Activated naive CD8-positive, alpha-beta T cell (primary cell): ENCODE measurements around the gene KEL.

Experiments
- H3K27ac Mint-ChIP-seq: one replicate; pipeline ENCODE4 v1.8.0; 2021; ENCODE audit warnings: mixed read lengths
- H3K27me3 Mint-ChIP-seq: one replicate; pipeline ENCODE4 v1.8.0; 2021; ENCODE audit warnings: mixed read lengths
- H3K36me3 Mint-ChIP-seq: one replicate; pipeline ENCODE4 v1.8.0; 2021; ENCODE audit warnings: mixed read lengths
- H3K4me1 Mint-ChIP-seq: one replicate; pipeline ENCODE4 v1.8.0; 2021; ENCODE audit warnings: low read depth, mixed read lengths
- H3K4me3 Mint-ChIP-seq: one replicate; pipeline ENCODE4 v1.8.0; 2021; ENCODE audit warnings: mild to moderate bottlenecking, mixed read lengths
- H3K9me3 Mint-ChIP-seq: one replicate; pipeline ENCODE4 v1.8.0; 2021; ENCODE audit warnings: low read depth, mixed read lengths

KEL gene

DNA sequence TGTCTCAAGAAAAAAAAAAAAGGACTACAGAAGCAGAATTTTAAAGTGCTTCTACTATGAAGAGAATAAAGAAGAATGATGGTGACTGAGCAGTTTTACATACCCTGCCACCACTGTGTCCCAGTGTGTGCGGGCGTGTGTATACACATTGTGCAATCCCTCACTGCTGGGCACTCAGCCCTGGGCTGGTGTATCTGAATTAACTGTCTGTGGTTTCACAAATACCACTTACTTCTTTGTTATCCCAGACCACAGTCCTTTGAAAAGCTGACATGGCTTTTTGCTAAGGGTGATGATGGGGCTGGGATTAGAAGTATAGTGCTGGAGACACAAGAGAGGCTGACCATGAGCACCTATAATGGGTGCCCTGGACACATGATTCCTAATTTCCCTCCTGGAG lies 55.5 kb downstream of the KEL start:
- Mint-ChIP-seq H3K27me3 (peaks cover 11% of the 10 kb centered on the region), H3K4me1 (no peaks in the 10 kb centered on the region), H3K27ac (no peak overlapping the region), H3K4me3 (no peak overlapping the region), H3K9me3 (no peaks in the 10 kb centered on the region), H3K36me3 (peaks cover 2% of the 10 kb centered on the region)

DNA sequence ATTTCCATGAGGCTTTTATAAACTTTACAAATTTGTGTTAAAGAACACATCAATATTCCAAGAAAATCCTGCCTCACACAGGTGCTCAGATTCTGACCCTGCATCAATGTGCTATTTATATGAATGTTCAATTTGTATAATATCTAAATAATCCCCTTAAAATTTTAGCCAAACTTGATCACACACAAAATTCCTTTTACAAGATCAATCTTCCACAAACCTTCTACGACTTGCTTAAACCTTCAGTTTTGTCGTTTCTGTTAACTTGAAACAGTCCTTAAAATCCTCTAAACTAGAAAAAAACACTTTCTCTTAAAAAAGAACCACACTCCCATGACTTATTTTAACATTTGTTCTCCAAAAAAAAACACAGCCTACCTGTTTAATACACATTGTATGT lies 56.4 kb downstream of the KEL start:
- no peak overlapping the region for H3K27ac Mint-ChIP-seq
- no peaks in the 10 kb centered on the region for H3K4me1 Mint-ChIP-seq
- H3K27me3 Mint-ChIP-seq, result peaks cover 6% of the 10 kb centered on the region
- no peaks in the 10 kb centered on the region for H3K9me3 Mint-ChIP-seq
- peaks cover 2% of the 10 kb centered on the region for H3K36me3 Mint-ChIP-seq
- no peak overlapping the region for H3K4me3 Mint-ChIP-seq

DNA sequence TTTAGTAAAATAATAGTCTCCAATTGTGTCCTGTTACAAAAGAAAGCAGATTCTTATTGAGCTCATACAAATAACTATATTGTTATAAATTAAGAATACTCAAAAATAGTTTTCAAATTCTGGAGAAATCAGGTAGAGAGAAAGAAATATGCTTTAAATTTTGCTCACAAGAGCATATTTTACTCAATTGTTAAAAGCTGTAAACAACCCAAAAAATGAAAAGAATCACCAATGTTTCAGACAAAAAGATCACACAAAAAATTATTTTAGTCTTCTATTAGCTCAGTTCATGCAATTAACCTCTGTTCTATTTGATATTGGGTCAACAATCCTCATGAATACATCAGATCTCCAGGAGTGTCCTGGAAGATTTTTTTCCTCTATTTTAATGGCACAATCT lies 58.0 kb downstream of the KEL start:
- H3K9me3 Mint-ChIP-seq, result no peaks in the 10 kb centered on the region
- no peaks in the 10 kb centered on the region for H3K4me1 Mint-ChIP-seq
- H3K27me3 Mint-ChIP-seq, result peaks cover 6% of the 10 kb centered on the region
- H3K36me3 Mint-ChIP-seq, result peaks cover 2% of the 10 kb centered on the region
- H3K4me3 Mint-ChIP-seq, result no peak overlapping the region
- H3K27ac Mint-ChIP-seq, result no peak overlapping the region

DNA sequence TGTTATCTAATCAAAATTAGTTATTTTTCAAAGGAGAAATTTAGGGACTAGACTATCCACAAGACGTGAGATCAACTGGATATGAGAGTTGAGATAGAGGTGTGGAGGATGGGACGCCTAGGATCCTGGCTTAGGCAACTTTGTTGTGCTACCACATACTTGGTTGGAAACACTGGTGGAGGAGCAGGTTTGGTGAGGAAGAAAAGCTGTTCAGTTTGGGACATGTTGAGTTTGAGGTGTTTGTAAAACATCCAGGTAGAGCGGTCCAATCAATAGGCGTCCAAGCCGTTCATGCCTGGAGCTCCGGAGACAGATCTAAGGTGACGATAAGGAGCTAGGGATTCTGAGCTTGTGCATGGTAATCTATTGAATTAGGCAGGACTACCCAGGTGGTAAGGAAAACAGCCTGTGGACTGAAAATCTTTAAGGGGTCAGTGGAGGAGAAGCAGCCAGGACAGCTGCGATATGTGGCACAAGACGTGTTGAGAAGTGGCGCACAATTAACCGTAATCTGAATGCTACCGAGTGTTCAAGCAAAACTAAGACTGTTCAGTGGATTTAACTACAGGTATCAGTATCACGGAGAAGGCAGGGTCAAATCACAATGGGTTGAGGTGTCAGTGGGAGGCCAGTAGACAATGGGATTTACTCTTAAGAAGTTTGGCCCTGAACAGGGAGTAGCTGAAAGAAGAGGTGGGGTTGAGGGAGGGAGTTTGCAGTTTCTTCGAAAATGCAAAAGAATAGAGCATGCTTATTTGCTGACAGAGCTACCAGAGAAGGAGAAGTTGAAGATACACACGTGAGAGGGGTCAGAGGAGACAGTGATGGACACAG lies 60.5 kb downstream of the KEL start:
- Mint-ChIP-seq H3K4me3 (no peak overlapping the region), H3K4me1 (no peaks in the 10 kb centered on the region), H3K36me3 (peaks cover 2% of the 10 kb centered on the region), H3K27ac (no peak overlapping the region), H3K27me3 (no peaks in the 10 kb centered on the region), H3K9me3 (no peaks in the 10 kb centered on the region)

DNA sequence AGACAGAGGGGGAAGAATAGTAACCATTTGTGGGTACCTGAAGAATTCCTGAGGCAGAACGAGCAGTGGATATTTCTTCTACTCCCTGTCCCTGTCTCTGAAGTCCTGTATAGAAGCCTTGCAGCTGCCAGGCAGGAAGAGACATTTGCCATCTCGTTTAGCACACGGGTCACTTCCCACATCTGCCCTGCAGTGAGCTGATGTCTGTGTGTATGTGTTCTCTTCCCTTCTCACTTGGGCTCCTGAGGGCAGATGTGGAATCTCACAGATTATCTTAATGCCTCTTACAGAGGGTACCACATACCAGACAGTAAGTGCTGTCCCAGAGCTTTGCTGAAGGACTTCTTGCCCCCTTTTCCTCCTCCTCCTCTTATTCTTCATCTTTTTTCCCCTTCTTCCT lies 62.5 kb downstream of the KEL start:
- Mint-ChIP-seq H3K36me3 (peaks cover 2% of the 10 kb centered on the region), H3K27ac (no peak overlapping the region), H3K4me1 (no peaks in the 10 kb centered on the region), H3K9me3 (no peaks in the 10 kb centered on the region), H3K27me3 (no peaks in the 10 kb centered on the region), H3K4me3 (no peak overlapping the region)

DNA sequence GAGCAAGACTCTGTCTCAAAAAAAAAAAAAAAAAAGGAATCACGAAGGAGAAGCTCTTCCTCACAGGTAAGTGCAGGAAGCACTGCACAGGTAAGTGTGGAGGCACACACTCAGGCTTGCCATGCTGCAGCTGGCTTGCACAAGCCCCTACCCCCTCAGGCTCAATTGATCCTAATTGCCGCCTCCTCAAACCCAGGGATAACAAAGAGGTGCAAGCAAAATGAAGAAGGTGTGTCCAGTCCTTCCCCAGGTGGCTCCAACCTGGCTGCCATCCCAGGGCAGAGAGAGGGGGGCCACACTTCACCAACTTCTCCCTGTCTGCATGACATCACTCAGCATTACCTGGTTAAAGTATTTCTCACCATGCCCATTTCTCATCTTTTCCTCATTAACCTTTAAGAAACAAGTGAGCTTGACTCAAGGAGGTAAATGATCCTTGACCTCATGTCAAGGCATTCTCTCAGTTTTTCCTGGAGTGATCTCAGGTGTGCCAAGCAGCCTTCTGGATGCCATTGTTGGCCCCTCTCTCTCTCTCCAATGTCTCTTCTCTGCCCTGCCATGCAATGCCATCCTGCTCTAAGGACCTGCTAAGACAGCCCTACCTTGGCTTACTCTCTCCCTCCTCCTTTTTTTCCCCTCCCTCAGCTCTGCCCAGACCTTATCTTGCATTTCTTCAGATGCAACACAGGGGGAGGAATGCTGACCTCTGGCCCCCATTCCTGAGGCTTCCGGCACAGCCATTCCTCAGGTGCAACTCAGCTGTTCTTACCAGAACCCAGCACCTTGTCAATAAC lies 63.6 kb downstream of the KEL start:
- Mint-ChIP-seq H3K4me3 (no peak overlapping the region), H3K36me3 (peaks cover 2% of the 10 kb centered on the region), H3K27ac (no peak overlapping the region), H3K27me3 (no peaks in the 10 kb centered on the region), H3K4me1 (no peaks in the 10 kb centered on the region), H3K9me3 (no peaks in the 10 kb centered on the region)

DNA sequence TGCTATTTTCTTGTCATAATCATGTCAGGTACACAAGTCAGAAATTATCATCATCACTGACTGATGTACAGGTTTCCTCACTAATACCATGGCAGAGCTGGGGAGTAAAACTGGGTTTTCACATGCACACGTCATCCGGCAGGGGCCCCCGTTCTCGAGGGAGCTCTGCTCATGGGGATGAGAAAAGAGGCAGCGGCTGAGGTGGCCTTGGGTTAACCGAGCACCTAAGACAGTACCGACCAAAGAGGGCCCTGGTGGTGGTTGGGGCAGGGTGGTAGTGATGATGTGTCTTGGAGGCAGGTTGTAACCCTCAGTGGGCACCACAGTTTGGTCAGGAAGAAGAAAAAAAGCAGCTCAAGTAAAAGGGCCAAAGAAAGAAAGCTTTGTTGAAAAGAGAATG lies 64.5 kb downstream of the KEL start:
- H3K4me3 Mint-ChIP-seq, result no peak overlapping the region
- no peaks in the 10 kb centered on the region for H3K27me3 Mint-ChIP-seq
- H3K4me1 Mint-ChIP-seq, result no peaks in the 10 kb centered on the region
- H3K36me3 Mint-ChIP-seq, result no peaks in the 10 kb centered on the region
- no peaks in the 10 kb centered on the region for H3K9me3 Mint-ChIP-seq
- H3K27ac Mint-ChIP-seq, result no peak overlapping the region

DNA sequence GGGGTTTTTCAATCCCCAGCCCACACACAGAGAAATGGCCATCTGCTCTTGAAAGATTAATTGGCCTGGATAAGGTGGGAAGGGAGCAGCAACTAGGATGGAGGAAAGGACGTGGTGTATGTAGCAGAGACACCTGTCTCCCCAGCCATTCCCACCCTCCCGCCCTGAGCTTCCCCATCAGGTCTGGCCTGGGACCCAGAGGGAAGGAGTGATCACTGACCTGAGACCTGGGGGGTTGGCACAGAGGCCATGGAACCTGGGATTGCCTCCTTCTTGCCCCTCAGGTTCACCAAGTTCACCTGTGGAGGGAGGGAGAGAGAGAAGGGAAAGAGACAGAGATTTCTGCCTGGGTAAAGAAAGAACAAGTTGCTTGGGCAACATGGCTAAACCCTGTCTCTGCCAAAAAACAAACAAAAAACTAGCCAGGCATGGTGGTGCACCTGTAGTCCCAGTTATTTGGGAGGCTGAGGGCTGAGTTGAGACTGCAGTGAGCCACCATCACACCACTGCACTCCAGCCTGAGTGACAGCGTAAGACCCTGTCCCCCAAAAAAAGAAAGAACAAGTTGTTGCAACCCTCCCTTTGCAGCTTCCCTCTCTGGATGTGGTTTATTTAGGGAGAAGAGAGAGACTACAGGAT lies 65.3 kb downstream of the KEL start:
- Mint-ChIP-seq H3K27me3 (no peaks in the 10 kb centered on the region), H3K36me3 (no peaks in the 10 kb centered on the region), H3K4me3 (no peak overlapping the region), H3K9me3 (no peaks in the 10 kb centered on the region), H3K27ac (no peak overlapping the region), H3K4me1 (no peaks in the 10 kb centered on the region)

DNA sequence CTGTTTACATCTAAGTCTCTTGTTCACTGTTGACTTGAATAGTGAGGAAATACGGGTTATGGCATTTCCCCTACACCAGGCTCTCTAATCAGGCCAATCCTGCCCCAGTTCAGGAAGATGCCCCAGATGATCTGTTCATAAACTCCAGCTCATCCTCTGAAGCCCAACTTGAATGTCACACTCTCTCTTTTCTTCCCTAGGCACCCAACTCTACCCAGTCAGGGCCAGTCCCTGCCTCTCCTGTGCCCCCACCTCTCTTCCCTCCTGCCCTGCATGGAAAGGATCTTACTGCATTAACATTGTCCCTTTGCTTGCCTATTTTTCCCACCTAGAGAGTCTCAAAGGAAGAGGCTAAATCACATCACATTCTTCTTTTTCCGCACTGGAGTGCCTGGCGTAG lies 66.0 kb downstream of the KEL start:
- H3K36me3 Mint-ChIP-seq, result no peaks in the 10 kb centered on the region
- H3K27me3 Mint-ChIP-seq, result no peaks in the 10 kb centered on the region
- H3K4me3 Mint-ChIP-seq, result no peak overlapping the region
- H3K9me3 Mint-ChIP-seq, result no peaks in the 10 kb centered on the region
- no peaks in the 10 kb centered on the region for H3K4me1 Mint-ChIP-seq
- H3K27ac Mint-ChIP-seq, result no peak overlapping the region

DNA sequence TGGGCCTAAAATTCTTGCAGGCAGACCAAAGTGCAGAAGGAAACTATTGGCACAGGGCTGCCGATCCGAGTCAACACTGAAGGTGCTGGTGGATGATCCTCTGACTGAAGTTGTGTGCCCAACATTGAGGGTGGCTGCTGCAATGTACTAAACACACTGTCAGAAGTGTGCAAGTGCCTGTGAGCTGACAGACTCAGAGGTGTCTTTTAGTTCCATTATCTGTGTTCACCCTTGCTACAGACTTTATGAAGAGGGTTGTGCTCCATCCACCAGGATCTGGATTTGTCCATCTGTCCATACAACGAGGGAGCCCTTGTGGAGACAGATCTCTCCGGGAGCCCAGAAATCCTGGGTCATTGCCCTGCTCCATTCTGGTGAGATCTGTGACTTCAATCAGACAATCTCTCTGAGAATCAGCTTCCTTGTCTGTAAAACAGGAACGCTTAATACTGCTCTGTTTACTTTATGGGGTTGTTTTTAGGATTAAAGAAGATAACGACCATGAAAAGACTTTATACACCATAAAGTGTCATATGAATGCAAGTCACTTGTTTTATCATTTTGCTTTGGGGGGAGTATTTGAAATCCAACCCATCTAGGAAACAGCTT lies 67.1 kb downstream of the KEL start:
- no peaks in the 10 kb centered on the region for H3K9me3 Mint-ChIP-seq
- H3K27ac Mint-ChIP-seq, result no peak overlapping the region
- no peaks in the 10 kb centered on the region for H3K4me1 Mint-ChIP-seq
- no peaks in the 10 kb centered on the region for H3K27me3 Mint-ChIP-seq
- no peaks in the 10 kb centered on the region for H3K36me3 Mint-ChIP-seq
- H3K4me3 Mint-ChIP-seq, result no peak overlapping the region

DNA sequence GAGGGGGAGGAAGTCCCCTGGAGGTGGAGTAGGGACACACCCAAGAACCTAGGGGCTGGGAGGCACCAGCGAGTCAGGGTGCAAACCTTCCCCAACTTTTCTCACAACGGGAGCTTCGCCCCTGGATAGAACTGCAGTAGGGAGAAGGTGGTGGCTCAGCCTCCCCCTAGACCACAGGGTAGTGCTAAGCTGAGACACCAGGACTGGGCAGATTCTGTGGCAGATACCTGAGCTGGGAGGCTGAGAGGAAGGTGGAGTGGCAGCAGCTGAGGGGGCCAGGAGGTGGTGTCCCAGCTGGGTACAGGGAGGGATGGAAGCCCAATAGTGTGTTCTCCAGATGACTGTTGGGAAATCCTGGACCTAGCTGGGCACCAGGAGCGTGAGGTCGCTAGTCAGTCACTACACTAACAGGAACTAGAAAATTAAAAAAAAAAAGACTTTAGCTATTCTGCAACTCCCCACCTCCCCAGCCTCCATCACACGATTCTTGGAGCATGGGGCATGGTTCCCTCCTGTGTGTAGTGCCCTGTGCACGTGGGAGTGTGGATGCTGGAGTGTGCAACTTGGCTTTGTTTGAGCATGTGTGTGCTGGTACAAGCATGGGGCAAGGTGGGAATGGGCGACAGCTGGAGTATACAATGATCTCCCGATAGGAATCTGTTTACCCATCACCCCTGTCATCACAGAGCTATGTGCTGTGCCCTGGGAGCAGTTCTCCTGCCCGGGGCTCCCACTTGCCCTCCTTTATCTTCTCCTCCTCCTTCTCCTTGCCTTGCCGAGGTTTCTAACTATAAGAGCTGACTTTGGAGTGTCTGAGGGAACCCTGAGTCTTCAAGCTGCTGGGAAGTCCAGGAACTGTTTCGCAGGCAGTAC lies 67.8 kb downstream of the KEL start:
- no peak overlapping the region for H3K27ac Mint-ChIP-seq
- no peak overlapping the region for H3K4me3 Mint-ChIP-seq
- no peaks in the 10 kb centered on the region for H3K9me3 Mint-ChIP-seq
- H3K36me3 Mint-ChIP-seq, result no peaks in the 10 kb centered on the region
- no peaks in the 10 kb centered on the region for H3K4me1 Mint-ChIP-seq
- H3K27me3 Mint-ChIP-seq, result no peaks in the 10 kb centered on the region

DNA sequence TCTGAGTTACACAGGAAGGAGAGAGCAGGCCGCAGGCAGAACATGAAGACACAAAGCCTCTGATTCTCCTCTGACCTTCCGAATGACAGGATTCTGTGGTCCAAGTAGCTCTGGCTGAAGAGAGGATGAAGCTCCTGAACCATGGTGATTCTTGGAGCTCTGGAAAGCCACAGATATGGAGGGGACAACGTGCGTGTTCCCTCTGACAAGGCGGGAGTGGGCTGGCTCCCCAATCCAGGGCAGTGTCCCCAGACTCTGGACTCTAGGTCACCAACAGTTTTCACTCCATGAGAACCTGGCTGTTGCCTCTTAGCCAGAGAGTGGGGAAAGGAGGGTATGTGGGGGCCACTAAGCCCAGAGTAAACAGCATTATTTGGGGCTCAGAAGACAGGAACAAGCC lies 69.2 kb downstream of the KEL start:
- Mint-ChIP-seq H3K4me3 (no peak overlapping the region), H3K4me1 (no peaks in the 10 kb centered on the region), H3K36me3 (no peaks in the 10 kb centered on the region), H3K9me3 (no peaks in the 10 kb centered on the region), H3K27ac (no peak overlapping the region), H3K27me3 (no peaks in the 10 kb centered on the region)

DNA sequence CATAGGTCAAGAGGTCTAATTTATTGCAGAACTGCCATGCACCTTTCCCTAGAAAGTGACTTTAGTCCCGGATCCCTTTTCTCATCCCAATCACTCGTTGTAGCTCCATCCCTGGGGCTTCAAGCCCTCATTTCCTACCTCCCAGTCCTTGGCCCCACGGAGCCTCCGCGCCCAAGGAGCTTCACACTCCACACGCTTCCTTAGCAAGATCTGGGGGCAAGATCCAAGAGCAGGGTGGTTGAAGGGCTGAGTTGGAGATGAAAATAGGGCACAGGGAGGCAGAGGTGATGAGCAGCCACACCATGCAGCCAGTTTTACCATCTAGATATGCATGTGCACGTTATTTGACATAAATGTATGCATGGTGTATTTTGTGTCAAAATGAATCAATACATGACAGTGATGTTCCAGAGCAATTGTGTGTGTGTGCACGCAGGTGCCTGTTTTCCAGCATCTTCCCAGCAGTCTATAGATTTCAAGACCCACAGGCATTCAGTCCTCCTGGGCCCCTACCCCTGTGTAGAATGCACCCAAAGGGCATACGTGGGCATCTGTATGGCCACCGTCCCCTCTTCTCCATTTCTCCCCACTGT lies 70.6 kb downstream of the KEL start:
- H3K9me3 Mint-ChIP-seq, result no peaks in the 10 kb centered on the region
- H3K27me3 Mint-ChIP-seq, result no peaks in the 10 kb centered on the region
- no peaks in the 10 kb centered on the region for H3K4me1 Mint-ChIP-seq
- no peak overlapping the region for H3K4me3 Mint-ChIP-seq
- H3K36me3 Mint-ChIP-seq, result no peaks in the 10 kb centered on the region
- no peak overlapping the region for H3K27ac Mint-ChIP-seq
